Kidney (tissue), 14 donors: ENCODE data around the gene GDPD4. TPM values are rescaled to one million over a fixed set of nuclear protein-coding genes. Genes with fewer than 3 reads are reported as not detected.
A peak's percentile ranks its signal among the peaks of the same experiment; 100 is the strongest.

Experiments used
- DNase-seq, 5 donors: peaks; one replicate each; pipeline ENCODE4 v3.0.0-alpha.2; 2013 to 2020
- FAIRE-seq: peaks from 2 replicates; lab custom pipeline; 2012; peaks lifted over from hg19 to GRCh38; lab: Jason Lieb, UNC
- H3K27ac ChIP-seq, 2 donors: one replicate each; pipeline ENCODE4 v1.7.0; 2013; ENCODE audit warnings: low read depth in 2 of 2, low read length in 2 of 2, inconsistent platforms in 1 of 2
- H3K27me3 ChIP-seq: one replicate; pipeline ENCODE4 v1.7.1; 2013; ENCODE audit warnings: low read length, inconsistent platforms; ENCODE audit not compliant: control insufficient read depth, insufficient read depth
- H3K36me3 ChIP-seq, 3 donors: one replicate each; pipeline versions ENCODE4 v1.7.0 to v1.7.1; 2013; ENCODE audit warnings: low read length in 3 of 3, control low read depth in 1 of 3, inconsistent platforms in 1 of 3; ENCODE audit not compliant: insufficient read depth in 3 of 3, control insufficient read depth in 2 of 3
- H3K4me1 ChIP-seq, 3 donors: one replicate each; pipeline versions ENCODE4 v1.7.0 to v1.7.1; 2013; ENCODE audit warnings: low read length in 3 of 3, inconsistent platforms in 1 of 3, low read depth in 1 of 3; ENCODE audit not compliant: control insufficient read depth in 2 of 3, insufficient read depth in 2 of 3
- H3K4me3 ChIP-seq, 3 donors: one replicate each; pipeline versions ENCODE4 v1.7.0 to v1.8.1; 2013; ENCODE audit warnings: low read length in 3 of 3, control low read depth in 1 of 3, inconsistent platforms in 1 of 3
- H3K9ac ChIP-seq, 3 donors: one replicate each; pipeline versions ENCODE4 v1.7.0 to v1.7.1; 2013; ENCODE audit warnings: low read length in 3 of 3, control low read depth in 1 of 3, inconsistent platforms in 1 of 3
- H3K9me3 ChIP-seq, 3 donors: one replicate each; pipeline versions ENCODE4 v1.7.0 to v1.7.1; 2013; ENCODE audit warnings: low read length in 3 of 3, control low read depth in 1 of 3, inconsistent platforms in 1 of 3; ENCODE audit not compliant: control insufficient read depth in 2 of 3, insufficient read depth in 1 of 3
- intact Hi-C: fragments of 100-400 bp; cut with DNase I; formaldehyde crosslinking; loops from one replicate; pipeline ENCODE4 v1.11.1; 2022
- polyA plus RNA-seq: library from polyadenylated mRNA; stranded (reverse); fragments of 350-450 nt; fragmentation: Illumina TruSeq; extraction: RNeasy Lipid Tissue Mini Kit (QIAGEN cat#74804); gene quantifications from one replicate; pipeline ENCODE4 v1.2.3, GENCODE V29; 2014; ENCODE audit warnings: low read depth, low replicate concordance; ENCODE audit not compliant: insufficient read depth
- total RNA-seq: library from RNA; stranded (reverse); fragmentation: NEBNext Ultra II Directional; extraction: Animal tissue kit (Norgen Biotek cat#: 25700); gene quantifications from one replicate; pipeline ENCODE4 v1.2.1, GENCODE V29; 2021
- TF ChIP-seq, protein P1 (sequence below): IDR thresholded peaks from 3 replicates; pipeline ENCODE4 v1.5.1; 2012; ENCODE audit warnings: mild to moderate bottlenecking, moderate library complexity, borderline replicate concordance; ENCODE audit not compliant: insufficient read depth; ENCODE audit errors: extremely low read depth
- donor health status: control.
- donor health status: control.
- donor health status: control.
- donor health status: control.
- donor health status: control.
- donor health status: DM: yes; HTN: yes; CAD: no.
- donor health status: Normal renal cell carcinoma (clear cell type).

GDPD4 gene
- total and polyA plus RNA-seq, 2 donors from 2014 or later = not detected

DNA sequence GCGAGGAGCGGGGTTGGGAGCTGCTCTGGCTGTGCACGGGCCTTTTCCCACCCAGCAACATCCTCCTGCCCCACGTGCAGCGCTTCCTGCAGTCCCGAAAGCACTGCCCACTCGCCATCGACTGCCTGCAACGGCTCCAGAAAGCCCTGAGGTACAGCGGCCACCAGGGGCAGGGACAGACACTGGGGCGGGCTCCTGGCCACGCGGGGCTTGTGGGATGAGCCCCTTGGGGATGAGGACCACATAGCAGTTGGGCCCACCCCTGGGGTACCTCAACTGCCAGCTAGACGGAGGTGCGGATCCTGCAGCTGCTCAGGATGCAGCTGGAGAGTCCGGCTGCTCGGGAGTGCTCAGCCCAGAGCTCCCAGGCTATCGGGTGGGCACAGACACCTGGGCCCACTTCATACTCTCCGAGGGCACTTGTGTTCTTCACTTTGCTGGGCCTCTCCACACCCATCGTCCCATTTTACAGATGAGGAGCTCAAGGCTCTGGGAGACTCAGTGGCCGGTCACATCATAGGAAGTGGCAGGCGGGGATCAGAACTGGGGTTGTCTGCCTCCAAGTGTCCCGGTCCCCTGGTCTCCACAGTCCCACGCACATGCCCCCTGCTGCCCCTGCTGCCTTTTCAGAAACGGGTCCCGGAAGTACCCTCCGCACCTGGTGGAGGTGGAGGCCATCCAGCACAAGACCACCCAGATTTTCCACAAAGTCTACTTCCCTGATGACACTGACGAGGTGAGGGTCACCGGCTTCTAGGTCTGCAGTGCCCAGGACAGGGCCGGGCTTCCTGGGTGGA lies 95.8 kb downstream of the GDPD4 start:
- TF ChIP-seq, protein P1, sequence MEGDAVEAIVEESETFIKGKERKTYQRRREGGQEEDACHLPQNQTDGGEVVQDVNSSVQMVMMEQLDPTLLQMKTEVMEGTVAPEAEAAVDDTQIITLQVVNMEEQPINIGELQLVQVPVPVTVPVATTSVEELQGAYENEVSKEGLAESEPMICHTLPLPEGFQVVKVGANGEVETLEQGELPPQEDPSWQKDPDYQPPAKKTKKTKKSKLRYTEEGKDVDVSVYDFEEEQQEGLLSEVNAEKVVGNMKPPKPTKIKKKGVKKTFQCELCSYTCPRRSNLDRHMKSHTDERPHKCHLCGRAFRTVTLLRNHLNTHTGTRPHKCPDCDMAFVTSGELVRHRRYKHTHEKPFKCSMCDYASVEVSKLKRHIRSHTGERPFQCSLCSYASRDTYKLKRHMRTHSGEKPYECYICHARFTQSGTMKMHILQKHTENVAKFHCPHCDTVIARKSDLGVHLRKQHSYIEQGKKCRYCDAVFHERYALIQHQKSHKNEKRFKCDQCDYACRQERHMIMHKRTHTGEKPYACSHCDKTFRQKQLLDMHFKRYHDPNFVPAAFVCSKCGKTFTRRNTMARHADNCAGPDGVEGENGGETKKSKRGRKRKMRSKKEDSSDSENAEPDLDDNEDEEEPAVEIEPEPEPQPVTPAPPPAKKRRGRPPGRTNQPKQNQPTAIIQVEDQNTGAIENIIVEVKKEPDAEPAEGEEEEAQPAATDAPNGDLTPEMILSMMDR = no peak
- Histone ChIP-seq H3K4me3 (no peak overlapping the region), H3K9ac (no peak overlapping the region), H3K9me3 (no peaks in the 10 kb centered on the region), H3K27ac (no peak overlapping the region), H3K36me3 (no peaks in the 10 kb centered on the region), H3K27me3 (no peaks in the 10 kb centered on the region), H3K4me1 (no peaks in the 10 kb centered on the region)
- intact Hi-C loops = no loop called here
- FAIRE-seq (no peak), DNase-seq (peak in 2 of 5 donors; percentile 30 to 63)

DNA sequence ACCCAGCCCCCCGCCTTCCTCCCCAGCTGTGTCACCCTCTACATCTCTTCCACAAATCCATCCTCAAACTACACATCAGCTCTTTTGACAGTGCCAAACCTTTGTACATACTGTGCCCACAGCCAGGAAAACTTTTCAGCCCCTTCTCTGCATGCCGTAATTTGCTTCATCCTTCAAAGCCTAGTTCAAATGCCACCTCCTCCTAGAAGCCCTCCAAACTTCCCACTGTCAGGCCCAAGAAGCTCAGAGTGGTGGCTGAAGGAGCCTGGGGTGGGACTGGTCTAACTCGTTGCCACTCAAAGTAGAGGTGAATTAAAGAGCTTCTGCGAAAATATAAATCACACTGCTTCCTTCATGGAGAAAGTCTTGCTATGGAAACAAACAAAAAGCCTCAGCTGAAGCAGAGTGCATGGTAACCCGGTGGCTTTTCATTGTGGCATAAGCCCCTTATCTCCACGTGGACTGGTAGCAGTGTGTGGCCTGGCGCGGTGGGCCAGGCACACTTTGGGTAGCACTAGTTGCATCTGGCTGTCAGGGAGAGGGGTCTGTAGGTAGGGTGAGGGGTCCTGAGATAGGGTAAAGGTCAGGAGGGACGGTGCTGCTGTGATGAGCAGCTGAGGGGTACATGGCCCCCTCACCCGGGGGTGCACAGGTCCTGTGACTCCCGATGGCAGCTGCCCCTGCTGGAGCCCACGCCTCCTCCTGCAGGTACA lies 96.6 kb downstream of the GDPD4 start:
- Histone ChIP-seq H3K36me3 (no peaks in the 10 kb centered on the region), H3K4me1 (no peaks in the 10 kb centered on the region), H3K9ac (no peak overlapping the region), H3K9me3 (no peaks in the 10 kb centered on the region), H3K27me3 (no peaks in the 10 kb centered on the region), H3K27ac (no peak overlapping the region), H3K4me3 (no peak overlapping the region)
- TF ChIP-seq, protein P1 = no peak
- FAIRE-seq = no peak
- intact Hi-C loops = no loop called here
- DNase-seq = peak in 1 of 5 donors; percentile 7

DNA sequence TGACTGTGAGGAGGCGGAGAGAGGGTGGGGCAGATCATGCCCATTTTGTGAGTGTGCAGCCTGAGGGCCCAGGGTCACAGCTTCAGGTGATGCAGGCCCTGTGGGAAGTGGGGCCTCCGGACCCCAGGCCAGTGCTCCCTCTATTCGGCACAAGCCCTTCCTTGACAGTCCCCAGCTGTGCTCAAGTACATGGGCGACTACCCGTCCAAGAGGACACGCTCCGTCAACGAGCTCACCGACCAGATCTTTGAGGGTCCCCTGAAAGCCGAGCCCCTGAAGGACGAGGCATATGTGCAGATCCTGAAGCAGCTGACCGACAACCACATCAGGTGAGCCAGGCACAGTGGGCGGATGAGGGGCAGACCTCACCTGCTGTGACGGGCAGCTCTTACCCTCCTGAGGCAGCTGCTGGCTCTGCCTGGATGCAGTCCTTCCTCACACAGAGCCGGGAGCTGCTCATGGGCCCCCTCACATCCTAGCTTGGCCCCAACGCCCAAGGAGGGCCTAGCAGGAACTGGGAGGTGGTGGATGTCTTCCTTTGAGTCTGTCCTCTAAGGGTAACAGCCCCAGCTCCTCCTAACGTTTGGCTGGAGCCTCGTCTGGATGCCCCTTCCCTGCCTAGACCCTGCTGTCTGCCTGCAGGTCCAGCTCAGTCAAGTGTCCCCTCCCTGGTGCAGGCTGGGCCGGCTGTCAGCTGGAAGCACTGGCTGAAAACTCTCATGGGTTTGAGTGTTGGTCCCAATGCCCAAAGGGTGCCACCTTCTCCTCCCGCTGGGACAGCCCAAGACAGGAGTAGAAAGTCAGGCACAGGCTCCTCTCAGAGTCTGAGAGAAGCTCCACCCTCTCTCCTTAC lies 97.4 kb downstream of the GDPD4 start:
- H3K4me1 ChIP-seq = no peaks in the 10 kb centered on the region
- H3K9ac ChIP-seq = no peak overlapping the region
- H3K9me3 ChIP-seq = no peaks in the 10 kb centered on the region
- FAIRE-seq (no peak), DNase-seq (peak in 2 of 5 donors; percentile 19 to 55)
- peaks cover 0 to under 1% (median 0%) of the 10 kb centered on the region in 3 donors for H3K36me3 ChIP-seq
- intact Hi-C loops = no loop called here
- H3K4me3 ChIP-seq = no peak overlapping the region
- no peaks in the 10 kb centered on the region for H3K27me3 ChIP-seq
- no peak overlapping the region for H3K27ac ChIP-seq
- TF ChIP-seq, protein P1 = no peak
